CD4-positive, alpha-beta T cell treated with Interleukin-12 subunit alpha and Interleukin-12 subunit beta, for 1 hour (primary cell): Measurements from ENCODE around the gene MS4A2.
A peak's percentile ranks its signal among the peaks of the same experiment; 100 is the strongest.
"Not testable (repeated sequence)": the region's sequence is repeated elsewhere in the genome, so short reads cannot be mapped to it uniquely, and the experiment has no call there.

Experiments
- DNase-seq: peaks from one replicate; pipeline ENCODE4 v3.0.0-alpha.2; 2020

The MS4A2 gene

GRCh38 chr11:60104471-60105115 lies 16.1 kb downstream of the MS4A2 start:
- DNase-seq = not testable (repeated sequence)

GRCh38 chr11:60108631-60109030 lies 20.2 kb downstream of the MS4A2 start:
- not testable (repeated sequence) for DNase-seq

- DNase-seq = no peak
These were observed 23.3 kb downstream of the MS4A2 start for GRCh38 chr11:60111793-60112192.

GRCh38 chr11:60116996-60117790 lies 28.7 kb downstream of the MS4A2 start:
- no peak for DNase-seq

GRCh38 chr11:60118338-60118737 lies 29.9 kb downstream of the MS4A2 start:
- no peak for DNase-seq

- DNase-seq = no peak
These were observed 31.2 kb downstream of the MS4A2 start for GRCh38 chr11:60119710-60120109.

- DNase-seq = no peak
These were observed 32.8 kb downstream of the MS4A2 start for GRCh38 chr11:60121264-60121663.

GRCh38 chr11:60122414-60123036 lies 34.1 kb downstream of the MS4A2 start:
- DNase-seq = no peak

GRCh38 chr11:60124802-60125432 lies 36.5 kb downstream of the MS4A2 start:
- DNase-seq = no peak

GRCh38 chr11:60125956-60126585 lies 37.6 kb downstream of the MS4A2 start:
- DNase-seq = no peak

GRCh38 chr11:60127311-60127811 lies 38.9 kb downstream of the MS4A2 start:
- no peak for DNase-seq

GRCh38 chr11:60128376-60128775 lies 39.9 kb downstream of the MS4A2 start:
- DNase-seq = no peak

GRCh38 chr11:60128866-60129265 lies 40.4 kb downstream of the MS4A2 start:
- not testable (repeated sequence) for DNase-seq

- DNase-seq = no peak
These were observed 41.4 kb downstream of the MS4A2 start for GRCh38 chr11:60129853-60130252.

GRCh38 chr11:60130496-60130895 lies 42.0 kb downstream of the MS4A2 start:
- DNase-seq = peak; percentile 8

- no peak for DNase-seq
These were observed 43.4 kb downstream of the MS4A2 start for GRCh38 chr11:60131912-60132311.

- no peak for DNase-seq
These were observed 45.5 kb downstream of the MS4A2 start for GRCh38 chr11:60133917-60134316.

- no peak for DNase-seq
These were observed 55.3 kb downstream of the MS4A2 start for GRCh38 chr11:60143768-60144167.

GRCh38 chr11:60145677-60146076 lies 57.2 kb downstream of the MS4A2 start:
- DNase-seq = no peak
